Esophagus squamous epithelium (tissue), 4 donors: Measurements from ENCODE around the gene PMP22.

Experiments
- CTCF ChIP-seq, 6 experiments: fragments of 450-650 bp in 4 of 6; fragments of 200-600 bp in 2 of 6; sonication (generic) in 2 of 6; IDR thresholded peaks; one replicate each; pipeline ENCODE4 v1.5.1; 2016 to 2019; ENCODE audit warnings: antibody characterized with exemption in 6 of 6, mild to moderate bottlenecking in 4 of 6, moderate library complexity in 4 of 6
- POLR2A ChIP-seq, 4 donors: fragments of 450-650 bp; IDR thresholded peaks; one replicate each; pipeline ENCODE4 v1.6.1; 2017; ENCODE audit warnings: antibody characterized with exemption in 4 of 4, mild to moderate bottlenecking in 4 of 4, moderate library complexity in 3 of 4

- no peak for TF ChIP-seq POLR2A (IDR thresholded peaks at IDR 0.05)
- TF ChIP-seq CTCF (IDR thresholded peaks at IDR 0.05): no peak
Observed at GRCh38 chr17:15216481-15216880, 48.6 kb downstream of the PMP22 start.
